ENCODE data around the gene SERINC4. TPM values are rescaled to one million over a fixed set of nuclear protein-coding genes. Genes with fewer than 3 reads are reported as not detected.
A peak's percentile ranks its signal among the peaks of the same experiment; 100 is the strongest.
"Not testable (repeated sequence)": the region's sequence is repeated elsewhere in the genome, so short reads cannot be mapped to it uniquely, and the experiment has no call there.

SERINC4 gene
- total and polyA plus RNA-seq, 8 donors: 0.10 to 0.31 (median 0.17) TPM; not detected in 4

DNA sequence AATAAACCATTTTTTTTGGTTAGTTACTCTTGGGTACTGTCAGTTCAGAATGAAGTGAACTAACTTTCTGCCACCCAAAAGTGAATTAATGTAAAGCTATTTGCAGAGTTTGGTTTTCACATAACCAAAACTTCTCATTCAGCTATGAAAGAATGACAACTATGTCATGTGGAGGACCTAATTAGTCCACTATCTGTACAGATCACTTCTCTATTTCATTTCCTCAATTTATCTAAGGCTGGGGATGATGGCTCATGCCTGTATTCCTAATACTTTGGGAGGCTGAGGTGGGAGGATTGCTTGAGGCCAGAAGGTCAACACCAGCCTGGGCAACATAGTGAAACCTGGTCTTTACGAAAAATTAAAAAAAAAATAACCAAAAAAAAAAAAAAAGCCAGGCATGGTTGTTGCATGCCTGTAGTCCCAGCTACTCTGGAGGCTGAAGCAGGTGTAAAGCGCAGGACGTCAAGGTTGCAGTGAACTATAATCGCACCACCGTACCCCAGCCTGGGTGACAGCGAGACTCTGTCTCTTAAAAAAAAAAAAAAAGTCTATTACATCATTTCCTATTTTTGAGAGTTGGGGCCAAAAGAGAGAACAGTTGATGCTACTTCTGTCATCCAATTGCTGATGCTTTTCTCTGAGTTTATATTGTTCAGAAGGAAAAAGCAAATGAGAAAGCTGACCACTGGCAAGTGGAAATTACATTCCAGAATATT is 9.1 kb upstream of the SERINC4 start:
- H3K4me1 ChIP-seq: peaks cover 0 to 11% of the 10 kb centered on the region in 2 donors
- DNase-seq (peak in 1 of 4 donors; percentile 11), ATAC-seq (peak; percentile 49)
- H3K27me3 ChIP-seq: no peaks in the 10 kb centered on the region
- peaks cover 0 to 100% of the 10 kb centered on the region in 2 donors for H3K36me3 ChIP-seq
- H3K9me3 ChIP-seq: no peaks in the 10 kb centered on the region
- no peak overlapping the region for H3K4me3 ChIP-seq
- peak overlapping the region in 1 of 2 donors; percentile 48 for H3K27ac ChIP-seq
- intact Hi-C loops (cut with DNase I): no loop called here
- TF ChIP-seq, protein P1, sequence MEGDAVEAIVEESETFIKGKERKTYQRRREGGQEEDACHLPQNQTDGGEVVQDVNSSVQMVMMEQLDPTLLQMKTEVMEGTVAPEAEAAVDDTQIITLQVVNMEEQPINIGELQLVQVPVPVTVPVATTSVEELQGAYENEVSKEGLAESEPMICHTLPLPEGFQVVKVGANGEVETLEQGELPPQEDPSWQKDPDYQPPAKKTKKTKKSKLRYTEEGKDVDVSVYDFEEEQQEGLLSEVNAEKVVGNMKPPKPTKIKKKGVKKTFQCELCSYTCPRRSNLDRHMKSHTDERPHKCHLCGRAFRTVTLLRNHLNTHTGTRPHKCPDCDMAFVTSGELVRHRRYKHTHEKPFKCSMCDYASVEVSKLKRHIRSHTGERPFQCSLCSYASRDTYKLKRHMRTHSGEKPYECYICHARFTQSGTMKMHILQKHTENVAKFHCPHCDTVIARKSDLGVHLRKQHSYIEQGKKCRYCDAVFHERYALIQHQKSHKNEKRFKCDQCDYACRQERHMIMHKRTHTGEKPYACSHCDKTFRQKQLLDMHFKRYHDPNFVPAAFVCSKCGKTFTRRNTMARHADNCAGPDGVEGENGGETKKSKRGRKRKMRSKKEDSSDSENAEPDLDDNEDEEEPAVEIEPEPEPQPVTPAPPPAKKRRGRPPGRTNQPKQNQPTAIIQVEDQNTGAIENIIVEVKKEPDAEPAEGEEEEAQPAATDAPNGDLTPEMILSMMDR (IDR thresholded peaks at IDR 0.05): no peak

DNA sequence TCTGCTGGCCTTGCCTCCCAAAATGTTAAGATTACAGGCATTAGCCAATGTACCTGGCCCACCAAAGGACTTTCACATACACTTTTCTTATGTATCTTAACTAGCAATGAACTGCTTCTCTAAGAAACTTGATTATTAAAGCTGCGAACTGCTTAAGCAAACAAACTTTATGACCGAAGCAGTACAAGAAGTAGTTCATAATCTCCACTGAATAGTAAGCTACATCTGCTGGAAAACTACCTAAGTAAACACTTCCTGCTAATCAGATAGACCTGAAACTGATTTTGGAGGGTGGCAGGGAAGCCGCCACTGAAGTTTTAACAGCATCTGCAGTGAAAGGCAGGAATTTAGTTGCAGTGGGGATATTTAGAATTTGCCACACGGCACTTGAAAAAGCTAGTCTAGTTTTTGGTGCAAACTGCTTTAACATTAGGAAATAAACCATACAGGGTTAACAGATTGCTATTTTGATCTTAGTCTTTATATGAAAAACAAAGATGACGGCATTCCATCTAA is 8.5 kb upstream of the SERINC4 start:
- no peak for ATAC-seq
- peaks cover 0 to 11% of the 10 kb centered on the region in 2 donors for H3K4me1 ChIP-seq
- intact Hi-C loops (cut with DNase I): no loop called here
- no peaks in the 10 kb centered on the region for H3K9me3 ChIP-seq
- peaks cover 0 to 100% of the 10 kb centered on the region in 2 donors for H3K36me3 ChIP-seq
- no peak for DNase-seq
- peak overlapping the region in 1 of 2 donors; percentile 48 for H3K27ac ChIP-seq
- no peaks in the 10 kb centered on the region for H3K27me3 ChIP-seq
- TF ChIP-seq, protein P1 (IDR thresholded peaks at IDR 0.05): no peak
- no peak overlapping the region for H3K4me3 ChIP-seq

DNA sequence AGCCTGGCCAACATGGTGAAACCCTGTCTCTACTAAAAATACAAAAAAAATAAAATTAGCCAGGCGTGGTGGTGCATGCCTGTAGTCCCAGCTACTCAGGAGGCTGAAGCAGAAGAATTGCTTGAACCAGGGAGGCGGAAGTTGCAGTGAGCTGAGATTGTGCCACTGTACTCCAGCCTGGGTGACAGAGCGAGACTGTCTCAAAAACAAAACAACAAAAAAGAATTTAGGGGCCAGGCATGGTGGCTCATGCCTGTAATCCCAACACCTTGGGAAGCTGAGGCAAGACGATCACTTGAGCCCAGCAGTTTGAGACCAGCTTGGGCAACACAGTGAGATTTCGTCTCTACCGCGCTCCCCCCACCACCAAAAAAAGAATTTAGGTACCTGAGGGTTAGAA is 2.7 kb upstream of the SERINC4 start:
- H3K27me3 ChIP-seq; H3K4me3 ChIP-seq; H3K9me3 ChIP-seq; H3K27ac ChIP-seq; DNase-seq; ATAC-seq; intact Hi-C loops (cut with DNase I): not testable (repeated sequence)
- H3K4me1 ChIP-seq: peaks cover 12 to 36% of the 10 kb centered on the region in 2 donors
- peaks cover 0 to 75% of the 10 kb centered on the region in 2 donors for H3K36me3 ChIP-seq

DNA sequence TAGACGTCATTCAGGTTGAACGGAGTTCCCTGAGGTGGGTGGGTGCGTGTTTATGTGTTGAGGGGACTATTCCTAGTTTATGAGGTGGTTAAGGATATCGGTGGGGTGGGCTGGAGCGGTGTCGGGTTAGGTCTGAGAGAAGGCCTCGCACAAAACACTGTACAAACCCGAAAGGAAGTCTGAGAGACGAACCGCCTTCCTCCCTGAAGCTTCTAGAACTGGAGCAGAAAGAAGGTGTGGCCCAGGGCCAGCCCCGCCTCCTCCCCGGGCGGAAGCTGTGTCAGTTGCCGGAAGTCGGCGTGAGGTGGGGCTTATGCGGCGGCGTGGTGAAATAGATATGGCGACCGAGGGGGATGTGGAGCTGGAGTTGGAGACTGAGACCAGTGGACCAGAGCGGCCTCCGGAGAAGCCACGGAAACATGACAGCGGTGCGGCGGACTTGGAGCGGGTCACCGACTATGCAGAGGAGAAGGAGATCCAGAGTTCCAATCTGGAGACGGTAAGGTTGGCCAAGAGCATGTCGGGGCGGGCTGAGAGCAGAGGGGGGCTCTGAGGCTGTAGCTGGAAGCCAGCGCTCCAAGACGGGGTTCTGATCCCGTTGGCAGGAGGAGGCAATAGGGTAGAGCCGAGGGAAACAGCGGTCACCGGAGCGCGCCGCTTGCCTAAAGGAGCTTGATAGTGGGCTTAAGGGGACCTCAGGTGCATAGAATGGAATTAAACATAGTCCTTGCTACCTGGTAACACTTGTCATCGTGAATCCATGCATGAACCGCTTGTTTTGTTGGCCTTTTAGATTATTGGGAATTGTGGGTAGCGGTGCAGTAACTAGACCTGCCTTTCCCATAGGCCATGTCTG is 494 bp upstream of the SERINC4 start, which contains the start of gene HYPK:
HYPK (plus strand) TSS at position 314 of the 856 bp plus-strand sequence; CDS start at position 338, 24 bp downstream.
- H3K9me3 ChIP-seq: no peaks in the 10 kb centered on the region
- H3K4me1 ChIP-seq: peaks cover 12 to 46% of the 10 kb centered on the region in 2 donors
- ATAC-seq: peak; percentile 94
- peak; percentile 89 to 97 (median 95) for DNase-seq
- peak within 1 kb of the TSS; percentile 81 to 97 for H3K27ac ChIP-seq
- no peaks in the 10 kb centered on the region for H3K27me3 ChIP-seq
- intact Hi-C loops (cut with DNase I): no loop called here
- TF ChIP-seq, protein P1 (IDR thresholded peaks at IDR 0.05): no peak
- peaks cover 0 to 69% of the 10 kb centered on the region in 2 donors for H3K36me3 ChIP-seq
- peak within 1 kb of the TSS; percentile 86 for H3K4me3 ChIP-seq

DNA sequence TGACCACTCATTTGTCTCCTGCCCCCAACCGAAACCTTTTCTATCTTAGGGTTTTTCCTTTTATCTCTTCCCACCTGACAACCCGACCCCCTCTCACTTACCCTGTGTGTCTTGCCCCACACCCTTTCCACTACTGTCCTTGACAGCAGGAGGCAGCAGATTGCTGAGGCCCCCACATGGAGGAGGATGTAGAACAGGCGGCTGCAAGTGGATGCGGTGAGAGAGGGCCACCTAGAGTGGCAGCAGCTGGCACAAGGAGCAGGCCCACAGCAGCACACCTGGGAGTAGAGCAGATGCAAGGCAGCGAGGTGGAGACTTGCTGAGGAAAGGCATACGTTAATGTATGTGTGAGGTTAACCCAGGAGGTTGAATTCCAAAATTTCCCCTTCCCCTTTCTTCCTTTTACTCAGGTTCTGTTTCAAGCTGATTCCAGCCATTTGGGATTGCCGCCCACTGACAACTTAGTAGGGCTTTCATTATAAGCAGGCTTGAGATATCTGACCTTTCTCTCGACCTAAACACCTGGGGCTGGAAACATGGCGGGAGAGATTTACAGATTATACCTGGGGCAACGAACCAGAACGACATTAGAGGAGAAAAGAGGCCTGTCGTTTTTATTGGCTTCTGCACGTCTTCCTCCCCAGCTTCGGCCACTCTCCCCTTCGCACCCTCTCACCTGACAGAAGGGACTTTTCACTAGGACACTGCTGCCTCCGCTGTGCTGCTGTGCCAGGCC is 643 bp downstream of the SERINC4 start:
- peaks cover 20 to 57% of the 10 kb centered on the region in 2 donors for H3K4me1 ChIP-seq
- peaks cover 0 to 69% of the 10 kb centered on the region in 2 donors for H3K36me3 ChIP-seq
- ATAC-seq: no peak
- H3K4me3 ChIP-seq: no peak overlapping the region
- TF ChIP-seq, protein P1 (IDR thresholded peaks at IDR 0.05): no peak
- DNase-seq: no peak
- H3K27me3 ChIP-seq: no peaks in the 10 kb centered on the region
- H3K27ac ChIP-seq: peak overlapping the region; percentile 81 to 97
- intact Hi-C loops (cut with DNase I): no loop called here
- no peaks in the 10 kb centered on the region for H3K9me3 ChIP-seq
